ENCODE data around the gene KRTAP10-3. TPM values are rescaled to one million over a fixed set of nuclear protein-coding genes. Genes with fewer than 3 reads are reported as not detected.
"Not testable (repeated sequence)": the region's sequence is repeated elsewhere in the genome, so short reads cannot be mapped to it uniquely, and the experiment has no call there.

The KRTAP10-3 gene
- total and polyA plus RNA-seq, 9 of the 15 experiments (the other 6 are each of a cell fraction or from before 2014, with no cell fraction given): not detected

DNA sequence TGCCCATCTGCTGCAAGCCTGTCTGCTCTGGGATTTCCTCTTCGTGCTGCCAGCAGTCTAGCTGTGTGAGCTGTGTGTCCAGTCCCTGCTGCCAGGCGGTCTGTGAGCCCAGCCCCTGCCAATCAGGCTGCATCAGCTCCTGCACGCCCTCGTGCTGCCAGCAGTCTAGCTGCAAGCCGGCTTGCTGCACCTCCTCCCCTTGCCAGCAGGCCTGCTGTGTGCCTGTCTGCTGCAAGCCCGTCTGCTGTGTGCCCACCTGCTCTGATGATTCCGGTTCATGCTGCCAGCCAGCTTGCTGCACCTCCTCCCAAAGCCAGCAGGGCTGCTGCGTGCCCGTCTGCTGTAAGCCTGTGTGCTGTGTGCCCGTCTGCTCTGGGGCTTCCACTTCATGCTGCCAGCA, 42.5 kb upstream of the KRTAP10-3 start:
- CTCF ChIA-PET (ENCODE audit: low intra/inter-chr PET ratio); in situ Hi-C loops (cut with MboI); H4K20me1 ChIP-seq (replicated peaks; ENCODE audit: control insufficient read depth, insufficient read depth, low read length); H3K36me3 ChIP-seq (ENCODE audit: control insufficient read depth, insufficient read depth, low read length); H3K4me3 ChIP-seq; H3K9me3 ChIP-seq (replicated peaks; ENCODE audit: control insufficient read depth, insufficient read depth, low read depth, low read length); DNase-seq (ENCODE audit: extremely low read depth in 1 of 4, low spot score in 3 of 4); H3K79me2 ChIP-seq (ENCODE audit: control insufficient read depth, insufficient read depth, low read length); H3K9me1 ChIP-seq (ENCODE audit: control insufficient read depth, insufficient read depth, low read length); intact Hi-C loops (cut with micrococcal nuclease); H3K4me2 ChIP-seq (ENCODE audit: insufficient read depth, low read length); FAIRE-seq; H2AFZ ChIP-seq (ENCODE audit: low read depth, low read length); ATAC-seq; H3K27ac ChIP-seq (ENCODE audit: extremely low read depth, low read depth, low read length); BruUV-seq (replicated peaks); H3K9ac ChIP-seq (ENCODE audit: insufficient read depth in 1 of 2, low read depth in 2 of 2, low read length in 2 of 2): not testable (repeated sequence)
- WGBS (ENCODE audit: insufficient coverage, low coverage, missing lambda C conversion rate): 0% methylated on average over 6 of the region's 10 CpGs
- POLR2A ChIA-PET: interaction anchor here (0.6 to 0.7 kb wide), 2 partner anchors 44 to 94 kb away, joined by 3 to 4 read pairs; no protein-coding TSS in a partner anchor
- Histone ChIP-seq H3K27me3 (ENCODE audit: control insufficient read depth in 2 of 2, insufficient read depth in 2 of 2, low read length in 2 of 2) (peaks cover 9 to 47% of the 10 kb centered on the region in 2 experiments), H3K4me1 (replicated peaks in 1 of 2; ENCODE audit: control insufficient read depth in 2 of 2, insufficient read depth in 2 of 2, low read length in 2 of 2) (peaks cover 0 to 16% of the 10 kb centered on the region in 2 experiments; a peak in 1 of 5 replicates)
- TF ChIP-seq, protein P1, sequence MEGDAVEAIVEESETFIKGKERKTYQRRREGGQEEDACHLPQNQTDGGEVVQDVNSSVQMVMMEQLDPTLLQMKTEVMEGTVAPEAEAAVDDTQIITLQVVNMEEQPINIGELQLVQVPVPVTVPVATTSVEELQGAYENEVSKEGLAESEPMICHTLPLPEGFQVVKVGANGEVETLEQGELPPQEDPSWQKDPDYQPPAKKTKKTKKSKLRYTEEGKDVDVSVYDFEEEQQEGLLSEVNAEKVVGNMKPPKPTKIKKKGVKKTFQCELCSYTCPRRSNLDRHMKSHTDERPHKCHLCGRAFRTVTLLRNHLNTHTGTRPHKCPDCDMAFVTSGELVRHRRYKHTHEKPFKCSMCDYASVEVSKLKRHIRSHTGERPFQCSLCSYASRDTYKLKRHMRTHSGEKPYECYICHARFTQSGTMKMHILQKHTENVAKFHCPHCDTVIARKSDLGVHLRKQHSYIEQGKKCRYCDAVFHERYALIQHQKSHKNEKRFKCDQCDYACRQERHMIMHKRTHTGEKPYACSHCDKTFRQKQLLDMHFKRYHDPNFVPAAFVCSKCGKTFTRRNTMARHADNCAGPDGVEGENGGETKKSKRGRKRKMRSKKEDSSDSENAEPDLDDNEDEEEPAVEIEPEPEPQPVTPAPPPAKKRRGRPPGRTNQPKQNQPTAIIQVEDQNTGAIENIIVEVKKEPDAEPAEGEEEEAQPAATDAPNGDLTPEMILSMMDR (IDR thresholded peaks at IDR 0.05 in 2 of 3, conservative IDR thresholded peaks at IDR 0.05 in 1 of 3; ENCODE audit: insufficient read depth in 2 of 3, low read depth in 1 of 3, low read length in 3 of 3): peak in 2 of 3 experiments; percentile 28 to 48; a peak in 4 of 6 replicates

DNA sequence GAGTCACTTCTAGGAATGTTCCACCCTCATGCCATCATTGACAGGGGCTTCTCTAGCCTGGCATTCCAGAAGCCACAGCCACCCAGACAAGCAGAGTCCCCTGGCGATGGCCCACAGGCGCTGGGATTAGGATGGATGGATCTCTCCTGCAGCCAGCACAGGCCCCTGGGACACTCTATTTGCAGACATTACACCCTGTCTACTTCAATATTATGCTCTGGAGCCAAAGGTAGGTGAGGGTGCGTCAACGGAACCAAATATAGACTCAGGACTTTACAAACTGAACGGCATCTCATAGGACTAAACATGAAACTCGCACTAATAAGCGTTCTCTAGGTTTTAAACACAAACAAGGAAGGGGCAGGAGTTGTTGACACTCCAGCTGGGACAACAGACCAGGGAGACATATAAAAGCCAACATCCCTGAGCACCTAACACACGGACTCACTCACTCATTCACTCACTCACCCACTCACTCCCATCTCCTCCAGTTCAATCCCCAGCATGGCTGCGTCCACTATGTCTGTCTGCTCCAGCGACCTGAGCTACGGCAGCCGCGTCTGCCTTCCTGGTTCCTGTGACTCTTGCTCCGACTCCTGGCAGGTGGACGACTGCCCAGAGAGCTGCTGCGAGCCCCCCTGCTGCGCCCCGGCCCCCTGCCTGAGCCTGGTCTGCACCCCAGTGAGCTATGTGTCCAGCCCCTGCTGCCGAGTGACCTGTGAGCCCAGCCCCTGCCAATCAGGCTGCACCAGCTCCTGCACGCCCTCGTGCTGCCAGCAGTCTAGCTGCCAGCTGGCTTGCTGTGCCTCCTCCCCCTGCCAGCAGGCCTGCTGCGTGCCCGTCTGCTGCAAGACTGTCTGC, 41.8 kb upstream of the KRTAP10-3 start, which contains the start of gene KRTAP10-7:
TSS of gene KRTAP10-7 (plus strand) at position 480 of the 861 bp plus-strand sequence. CDS start at position 505, 25 bp downstream.
- FAIRE-seq; H3K9me1 ChIP-seq (ENCODE audit: control insufficient read depth, insufficient read depth, low read length); BruUV-seq (replicated peaks); H3K9ac ChIP-seq (ENCODE audit: insufficient read depth in 1 of 2, low read depth in 2 of 2, low read length in 2 of 2); H3K27ac ChIP-seq (ENCODE audit: extremely low read depth, low read depth, low read length); DNase-seq (ENCODE audit: extremely low read depth in 1 of 4, low spot score in 3 of 4); H3K4me3 ChIP-seq; H4K20me1 ChIP-seq (replicated peaks; ENCODE audit: control insufficient read depth, insufficient read depth, low read length); H3K9me3 ChIP-seq (replicated peaks; ENCODE audit: control insufficient read depth, insufficient read depth, low read depth, low read length); H2AFZ ChIP-seq (ENCODE audit: low read depth, low read length); POLR2A ChIA-PET; in situ Hi-C loops (cut with MboI); H3K36me3 ChIP-seq (ENCODE audit: control insufficient read depth, insufficient read depth, low read length); H3K4me2 ChIP-seq (ENCODE audit: insufficient read depth, low read length); intact Hi-C loops (cut with micrococcal nuclease); ATAC-seq; CTCF ChIA-PET (ENCODE audit: low intra/inter-chr PET ratio); H3K79me2 ChIP-seq (ENCODE audit: control insufficient read depth, insufficient read depth, low read length): not testable (repeated sequence)
- peaks cover 1 to 16% of the 10 kb centered on the region in 2 experiments; a peak in 3 of 5 replicates for H3K4me1 ChIP-seq (replicated peaks in 1 of 2; ENCODE audit: control insufficient read depth in 2 of 2, insufficient read depth in 2 of 2, low read length in 2 of 2)
- WGBS (ENCODE audit: insufficient coverage, low coverage, missing lambda C conversion rate): under 1% methylated on average over 13 of the region's 23 CpGs
- peaks cover 9 to 48% of the 10 kb centered on the region in 2 experiments for H3K27me3 ChIP-seq (ENCODE audit: control insufficient read depth in 2 of 2, insufficient read depth in 2 of 2, low read length in 2 of 2)
